Thoracic aorta (tissue), 2 donors: ENCODE data around the gene BUD23. TPM values are rescaled to one million over a fixed set of nuclear protein-coding genes. Genes with fewer than 3 reads are reported as not detected.

Source experiments
- ATAC-seq: fragments of 150-250 bp; one replicate; pipeline ENCODE4 v1.8.0; 2017; ENCODE audit warnings: low read depth; ENCODE audit not compliant: insufficient number of reproducible peaks, low FRiP score
- DNase-seq: peaks from one replicate; pipeline ENCODE4 v3.0.0-alpha.2; 2020; ENCODE audit warnings: low spot score
- H3K27ac ChIP-seq, 2 donors: fragments of 200-600 bp; sonication (generic); 1 replicate in 1 of 2; 2 replicates in 1 of 2; pipeline ENCODE4 v1.5.1; 2016; ENCODE audit warnings: mild to moderate bottlenecking in 2 of 2, moderate library complexity in 2 of 2
- H3K27me3 ChIP-seq: fragments of 200-600 bp; sonication (generic); replicated peaks from 2 replicates; pipeline ENCODE4 v1.6.0; 2016; ENCODE audit warnings: mild to moderate bottlenecking; ENCODE audit not compliant: insufficient read depth
- H3K36me3 ChIP-seq: fragments of 200-600 bp; sonication (generic); one replicate; pipeline ENCODE4 v1.5.1; 2016
- H3K4me1 ChIP-seq, 2 donors: fragments of 200-600 bp; sonication (generic); 1 replicate in 1 of 2; 2 replicates in 1 of 2; pipeline versions ENCODE4 v1.5.1 to v1.6.0; 2016; ENCODE audit warnings: low read depth in 2 of 2, mild to moderate bottlenecking in 1 of 2; ENCODE audit not compliant: control insufficient read depth in 1 of 2
- H3K4me3 ChIP-seq: fragments of 200-600 bp; sonication (generic); 2 replicates; pipeline ENCODE4 v1.5.1; 2016; ENCODE audit warnings: mild to moderate bottlenecking
- H3K9me3 ChIP-seq: fragments of 200-600 bp; sonication (generic); 2 replicates; pipeline ENCODE4 v1.5.1; 2016
- CTCF ChIP-seq: fragments of 200-600 bp; sonication (generic); IDR thresholded peaks from one replicate; pipeline ENCODE4 v1.5.1; 2019; ENCODE audit warnings: antibody characterized with exemption
- total RNA-seq, 2 donors: library from RNA; depleted of rRNA; stranded (reverse); fragments of >200 nt; gene quantifications; one replicate each; pipeline versions ENCODE4 v1.1.0 to v1.2.3, GENCODE V29; 2016

Gene BUD23
- total RNA-seq, 2 donors from 2014 or later = 36.9 to 51.0 TPM

GRCh38 chr7:73663033-73663432 is 20.4 kb upstream of the BUD23 start:
- H3K9me3 ChIP-seq = no peaks in the 10 kb centered on the region
- no peaks in the 10 kb centered on the region for H3K36me3 ChIP-seq
- no peak for TF ChIP-seq CTCF
- peaks cover 4% of the 10 kb centered on the region in 2 donors for H3K4me1 ChIP-seq
- H3K27me3 ChIP-seq = no peaks in the 10 kb centered on the region
- DNase-seq = no peak
- no peak for ATAC-seq
- no peak overlapping the region for H3K4me3 ChIP-seq
- H3K27ac ChIP-seq = no peak overlapping the region

- Histone ChIP-seq H3K36me3 (no peaks in the 10 kb centered on the region), H3K9me3 (no peaks in the 10 kb centered on the region), H3K4me1 (peaks cover 12 to 14% of the 10 kb centered on the region in 2 donors), H3K27me3 (no peaks in the 10 kb centered on the region), H3K27ac (no peak within 1 kb of the TSS), H3K4me3 (peak within 1 kb of the TSS; percentile 81)
- TF ChIP-seq CTCF = peak; percentile 79
- DNase-seq (peak; percentile 57), ATAC-seq (peak; percentile 49)
Measured at GRCh38 chr7:73667344-73668102, 15.9 kb upstream of the BUD23 start, which contains the start of gene VPS37D. Gene VPS37D (plus strand): TSS chr7:73667831. CDS start chr7:73667959, 128 bp downstream.

- Histone ChIP-seq H3K36me3 (no peaks in the 10 kb centered on the region), H3K4me3 (peak overlapping the region; percentile 81), H3K27ac (no peak overlapping the region), H3K9me3 (no peaks in the 10 kb centered on the region), H3K4me1 (peaks cover 12 to 14% of the 10 kb centered on the region in 2 donors), H3K27me3 (no peaks in the 10 kb centered on the region)
- DNase-seq (no peak), ATAC-seq (no peak)
- TF ChIP-seq CTCF = no peak
Measured at GRCh38 chr7:73668103-73668885, 15.1 kb upstream of the BUD23 start.

GRCh38 chr7:73668886-73669230 is 14.5 kb upstream of the BUD23 start:
- Histone ChIP-seq H3K9me3 (no peaks in the 10 kb centered on the region), H3K27me3 (no peaks in the 10 kb centered on the region), H3K36me3 (no peaks in the 10 kb centered on the region), H3K4me3 (peak overlapping the region; percentile 81), H3K27ac (no peak overlapping the region), H3K4me1 (peaks cover 12 to 14% of the 10 kb centered on the region in 2 donors)
- no peak for TF ChIP-seq CTCF
- ATAC-seq (no peak), DNase-seq (no peak)

GRCh38 chr7:73669288-73669701 is 14.1 kb upstream of the BUD23 start:
- Histone ChIP-seq H3K9me3 (no peaks in the 10 kb centered on the region), H3K27ac (no peak overlapping the region), H3K4me3 (no peak overlapping the region), H3K4me1 (peaks cover 12 to 14% of the 10 kb centered on the region in 2 donors), H3K27me3 (no peaks in the 10 kb centered on the region), H3K36me3 (no peaks in the 10 kb centered on the region)
- DNase-seq (no peak), ATAC-seq (no peak)
- no peak for TF ChIP-seq CTCF
